Fibroblast of lung (primary cell): ENCODE results near the gene EYS.

Experiments used
- EZH2 ChIP-seq: IDR thresholded peaks from 2 replicates; pipeline ENCODE4 v1.5.1; 2012; ENCODE audit warnings: low read length, control low read depth, mild to moderate bottlenecking; ENCODE audit errors: missing control alignments
- TF ChIP-seq, protein P1 (sequence below), 2 donors: IDR thresholded peaks in 1 of 2; conservative IDR thresholded peaks in 1 of 2; 1 replicate in 1 of 2; 2 replicates in 1 of 2; pipeline ENCODE4 v1.5.1; 2011 to 2012; ENCODE audit warnings: low read length in 2 of 2, control low read depth in 1 of 2, inconsistent platforms in 1 of 2, low read depth in 1 of 2, mild to moderate bottlenecking in 1 of 2

DNA sequence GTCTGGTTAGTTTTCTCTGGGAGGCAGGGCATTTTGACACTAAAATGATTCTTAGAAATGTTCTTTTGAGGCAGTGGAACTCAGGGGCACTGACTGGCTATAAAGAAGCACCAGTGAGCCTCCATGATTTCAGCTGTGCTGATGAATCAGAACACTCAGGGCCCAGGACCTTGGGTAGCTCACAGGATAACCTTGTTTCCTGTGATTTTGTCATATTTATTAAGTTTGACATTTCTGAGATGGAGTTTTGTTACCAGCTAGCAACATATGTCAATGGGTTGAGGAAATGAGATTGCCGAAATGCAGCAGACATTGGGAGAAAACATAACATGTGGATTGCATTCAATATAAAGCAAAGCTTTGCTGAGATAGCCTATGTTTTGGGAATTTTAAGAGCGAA, 802.4 kb downstream of the EYS start:
- TF ChIP-seq, protein P1, sequence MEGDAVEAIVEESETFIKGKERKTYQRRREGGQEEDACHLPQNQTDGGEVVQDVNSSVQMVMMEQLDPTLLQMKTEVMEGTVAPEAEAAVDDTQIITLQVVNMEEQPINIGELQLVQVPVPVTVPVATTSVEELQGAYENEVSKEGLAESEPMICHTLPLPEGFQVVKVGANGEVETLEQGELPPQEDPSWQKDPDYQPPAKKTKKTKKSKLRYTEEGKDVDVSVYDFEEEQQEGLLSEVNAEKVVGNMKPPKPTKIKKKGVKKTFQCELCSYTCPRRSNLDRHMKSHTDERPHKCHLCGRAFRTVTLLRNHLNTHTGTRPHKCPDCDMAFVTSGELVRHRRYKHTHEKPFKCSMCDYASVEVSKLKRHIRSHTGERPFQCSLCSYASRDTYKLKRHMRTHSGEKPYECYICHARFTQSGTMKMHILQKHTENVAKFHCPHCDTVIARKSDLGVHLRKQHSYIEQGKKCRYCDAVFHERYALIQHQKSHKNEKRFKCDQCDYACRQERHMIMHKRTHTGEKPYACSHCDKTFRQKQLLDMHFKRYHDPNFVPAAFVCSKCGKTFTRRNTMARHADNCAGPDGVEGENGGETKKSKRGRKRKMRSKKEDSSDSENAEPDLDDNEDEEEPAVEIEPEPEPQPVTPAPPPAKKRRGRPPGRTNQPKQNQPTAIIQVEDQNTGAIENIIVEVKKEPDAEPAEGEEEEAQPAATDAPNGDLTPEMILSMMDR (conservative IDR thresholded peaks at IDR 0.05 in 1 of 2, IDR thresholded peaks at IDR 0.05 in 1 of 2; ENCODE audit: low read depth in 1 of 2, low read length in 2 of 2), result no peak
- TF ChIP-seq EZH2, result no peak
